H1 (cell line): Measurements from ENCODE around the gene CASK. TPM values are rescaled to one million over a fixed set of nuclear protein-coding genes. Genes with fewer than 3 reads are reported as not detected.

Experiments used
- BCL11A ChIP-seq, 2 experiments: IDR thresholded peaks; one replicate each; pipeline ENCODE4 v1.6.1; 2011; ENCODE audit warnings: low read depth in 2 of 2, low read length in 2 of 2, mild to moderate bottlenecking in 2 of 2
- CBX5 ChIP-seq: fragments of 300-800, 300-1000 bp; sonication (generic); IDR thresholded peaks from 2 replicates; pipeline ENCODE4 v1.7.1; 2016; ENCODE audit warnings: antibody characterized with exemption, low read length, low read depth
- CTCF ChIP-seq, 3 experiments: IDR thresholded peaks; 1 replicate in 2 of 3; 2 replicates in 1 of 3; pipeline versions ENCODE4 v1.5.1 to v1.6.1; 2011; ENCODE audit warnings: low read length in 3 of 3, mild to moderate bottlenecking in 3 of 3, inconsistent platforms in 2 of 3, low read depth in 1 of 3, moderate library complexity in 1 of 3; ENCODE audit not compliant: insufficient read depth in 1 of 3; ENCODE audit errors: control extremely low read depth in 1 of 3
- EZH2 ChIP-seq: fragments of 200-600 bp; sonication (generic); IDR thresholded peaks from 2 replicates; pipeline ENCODE4 v1.7.1; 2012; ENCODE audit warnings: low read depth, mild to moderate bottlenecking, moderate library complexity, low read length, inconsistent platforms; ENCODE audit not compliant: severe bottlenecking
- HDAC6 ChIP-seq: IDR thresholded peaks from one replicate; pipeline ENCODE4 v1.7.1; 2012; ENCODE audit warnings: low read depth, mild to moderate bottlenecking, inconsistent platforms, low read length, moderate library complexity
- SRF ChIP-seq: IDR thresholded peaks from 2 replicates; pipeline ENCODE4 v1.6.1; 2011; ENCODE audit warnings: mild to moderate bottlenecking, low read depth, low read length, moderate library complexity
- polyA plus RNA-seq, 7 experiments: library from polyadenylated mRNA; depleted of rRNA in 3 of 7; stranded (reverse) in 5 of 7; unstranded in 2 of 7; fragments of >200 nt in 5 of 7; fragments of 200-250 nt in 2 of 7; gene quantifications; 1 replicate in 5 of 7; 2 replicates in 1 of 7; 4 replicates in 1 of 7; pipeline versions ENCODE4 v1.2.1 to v1.2.3, GENCODE V29; 2011 to 2013; ENCODE audit warnings: missing spikeins in 2 of 7, mixed read lengths in 2 of 7
- total RNA-seq: library from RNA; stranded (reverse); fragmentation: NEBNext Ultra II Directional; extraction: Animal tissue kit (Norgen Biotek cat#: 25700); gene quantifications from 2 replicates; pipeline ENCODE4 v1.2.1, GENCODE V29; 2021

Gene CASK
- total and polyA plus RNA-seq, 2 of the 8 experiments (the other 6 are each of a cell fraction or from before 2014, with no cell fraction given), result 21.6 to 55.1 TPM

GRCh38 chrX:41688156-41688555, 235.2 kb downstream of the CASK start (continued):
- TF ChIP-seq EZH2, result no peak
- TF ChIP-seq CBX5, result no peak
- TF ChIP-seq HDAC6, result no peak
- TF ChIP-seq CTCF (IDR thresholded peaks at IDR 0.05; ENCODE audit: control extremely low read depth in 1 of 3, insufficient read depth in 1 of 3, low read depth in 1 of 3, low read length in 3 of 3), result no peak
- no peak for TF ChIP-seq SRF
- no peak for TF ChIP-seq BCL11A (IDR thresholded peaks at IDR 0.05; ENCODE audit: low read depth in 2 of 2, low read length in 2 of 2)
